SJCRH30 (cell line): ENCODE results near the gene DNAJA3. TPM values are rescaled to one million over a fixed set of nuclear protein-coding genes. Genes with fewer than 3 reads are reported as not detected.
A peak's percentile ranks its signal among the peaks of the same experiment; 100 is the strongest.

ENCODE experiments used
- DNase-seq, 2 experiments: peaks; one replicate each; pipeline ENCODE4 v3.0.0-alpha.2; 2015 to 2020
- H3K27ac ChIP-seq: fragments of 250-450 bp; sonication (Bioruptor Pico); 2 replicates; pipeline ENCODE4 v1.5.1; 2020; ENCODE audit warnings: mild to moderate bottlenecking, moderate library complexity
- H3K27me3 ChIP-seq: fragments of 250-450 bp; sonication (Bioruptor Pico); 2 replicates; pipeline ENCODE4 v1.5.1; 2020; ENCODE audit warnings: mild to moderate bottlenecking, moderate library complexity
- H3K36me3 ChIP-seq: fragments of 250-450 bp; sonication (Bioruptor Pico); 2 replicates; pipeline ENCODE4 v1.5.1; 2020; ENCODE audit warnings: mild to moderate bottlenecking, moderate library complexity
- H3K4me1 ChIP-seq: fragments of 250-450 bp; sonication (Bioruptor Pico); 2 replicates; pipeline ENCODE4 v1.5.1; 2020; ENCODE audit warnings: mild to moderate bottlenecking, moderate library complexity
- H3K4me3 ChIP-seq: fragments of 250-450 bp; sonication (Bioruptor Pico); 2 replicates; pipeline ENCODE4 v1.5.1; 2020; ENCODE audit warnings: mild to moderate bottlenecking, moderate library complexity
- H3K9me3 ChIP-seq: fragments of 250-450 bp; sonication (Bioruptor Pico); replicated peaks from 2 replicates; pipeline ENCODE4 v1.5.1; 2020; ENCODE audit warnings: mild to moderate bottlenecking, moderate library complexity
- total RNA-seq: library from RNA; depleted of rRNA; stranded (reverse); fragments of >200 nt; shearing (Covaris generic); gene quantifications from 2 replicates; pipeline ENCODE4 v1.2.3, GENCODE V29; 2014

Gene DNAJA3
- total RNA-seq, 1 experiment from 2014 or later: 56.7 TPM

DNA sequence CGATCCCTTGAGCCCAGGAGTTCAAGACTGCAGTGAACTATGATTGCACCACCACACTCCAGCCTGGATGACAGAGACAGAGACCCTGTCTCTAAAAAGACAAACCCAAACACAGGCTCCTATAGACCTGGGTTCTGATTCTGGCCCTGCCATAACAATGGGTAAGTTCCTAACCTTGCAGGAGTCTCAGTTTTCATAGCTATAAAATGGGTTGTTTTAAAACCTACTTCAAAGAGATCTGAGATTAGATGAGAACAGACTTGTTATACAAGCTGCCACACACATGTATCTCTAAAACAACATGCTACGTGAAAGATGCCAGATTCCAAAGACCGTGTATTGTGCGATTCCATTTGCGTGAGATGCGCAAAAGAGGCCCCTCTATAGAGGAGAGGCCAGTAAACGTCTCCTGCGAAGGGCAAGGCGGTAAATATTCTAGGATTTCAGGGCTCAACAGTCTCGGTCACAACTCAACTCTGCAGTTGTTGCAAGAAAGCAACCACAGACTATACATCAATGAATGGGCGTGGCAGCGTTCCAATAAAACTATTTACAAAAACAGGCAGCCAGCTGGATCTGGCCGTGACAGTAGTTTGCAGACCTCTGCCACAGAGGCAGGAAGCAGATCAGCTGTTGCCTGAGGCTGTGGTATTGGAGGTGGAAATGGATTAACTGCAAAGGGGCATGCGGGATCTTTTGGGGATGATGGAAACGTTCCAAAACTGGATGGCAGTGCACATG lies 15.2 kb upstream of the DNAJA3 start:
- Histone ChIP-seq H3K27ac (peak overlapping the region; percentile 68), H3K27me3 (no peaks in the 10 kb centered on the region), H3K36me3 (peaks cover 2% of the 10 kb centered on the region; the same call in 1 of the 2 replicates), H3K4me1 (peaks cover 61% of the 10 kb centered on the region), H3K9me3 (no peaks in the 10 kb centered on the region), H3K4me3 (no peak overlapping the region)
- peak; percentile 98 to 99 for DNase-seq

DNA sequence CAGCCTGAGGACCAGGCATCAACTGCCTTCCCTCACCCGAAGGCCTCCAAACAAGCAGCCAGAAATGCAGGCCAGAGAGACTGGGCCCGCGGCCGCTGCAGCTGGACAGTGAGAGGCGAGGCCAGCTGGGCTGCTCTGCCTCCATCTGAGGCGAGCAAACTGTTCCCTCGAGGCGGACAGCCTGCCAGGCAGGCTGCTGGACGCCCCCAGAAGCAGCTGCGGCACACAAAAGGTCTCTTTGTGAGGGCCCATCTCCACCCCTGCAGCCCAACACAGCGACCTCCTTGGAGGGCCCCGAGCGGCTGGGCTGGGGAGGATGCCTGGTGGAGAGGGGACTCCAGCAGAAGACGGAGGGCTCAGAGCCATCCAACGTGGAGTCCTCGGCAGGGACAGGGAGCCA lies 14.0 kb upstream of the DNAJA3 start:
- Histone ChIP-seq H3K27me3 (no peaks in the 10 kb centered on the region), H3K36me3 (no peaks in the 10 kb centered on the region), H3K9me3 (no peaks in the 10 kb centered on the region), H3K27ac (peak overlapping the region; percentile 68), H3K4me3 (no peak overlapping the region), H3K4me1 (peaks cover 61% of the 10 kb centered on the region)
- peak; percentile 96 for DNase-seq

DNA sequence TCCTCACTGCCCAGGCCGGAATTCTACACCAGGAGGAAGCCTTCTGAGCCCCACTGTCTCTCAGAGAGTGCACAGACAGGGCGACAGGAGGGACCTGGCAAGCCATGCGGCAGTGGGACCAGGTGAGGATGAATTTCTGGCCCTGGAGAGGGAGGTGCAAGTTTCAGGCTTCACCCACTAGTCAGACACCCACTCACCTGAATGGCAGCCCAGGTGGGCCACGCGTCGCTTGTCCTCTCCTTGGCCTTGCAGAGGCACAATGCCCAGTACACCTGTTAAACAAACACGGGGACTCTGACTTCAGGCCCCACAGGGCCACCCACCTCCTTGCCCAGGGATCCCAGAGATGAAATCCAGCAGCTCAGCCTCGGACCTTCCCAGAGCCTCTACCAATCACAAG lies 13.5 kb upstream of the DNAJA3 start:
- H3K4me1 ChIP-seq: peaks cover 61% of the 10 kb centered on the region
- H3K36me3 ChIP-seq: no peaks in the 10 kb centered on the region
- peak overlapping the region; percentile 68 for H3K27ac ChIP-seq

DNA sequence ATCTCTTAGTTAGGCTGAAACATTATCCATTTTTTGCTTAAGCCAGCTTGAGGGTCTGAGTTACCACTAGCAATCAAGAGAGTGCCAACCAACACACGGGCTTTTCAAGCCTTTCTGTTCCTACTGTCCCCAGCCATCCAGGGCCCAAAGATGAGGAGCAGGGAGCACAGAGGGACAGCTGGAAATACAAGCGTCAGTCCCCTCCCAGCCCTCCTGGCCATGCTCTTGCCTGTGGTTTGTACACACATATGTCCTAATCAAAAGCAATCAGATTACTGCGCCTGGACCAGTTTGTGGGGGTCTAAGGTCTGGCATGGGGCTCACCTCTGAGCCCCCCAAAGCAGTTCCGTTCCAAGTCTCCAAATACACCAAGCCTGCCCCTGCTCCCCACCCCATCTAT lies 12.8 kb upstream of the DNAJA3 start:
- Histone ChIP-seq H3K27me3 (no peaks in the 10 kb centered on the region), H3K27ac (no peak overlapping the region; the same call in 1 of the 2 replicates), H3K36me3 (no peaks in the 10 kb centered on the region), H3K4me1 (peaks cover 61% of the 10 kb centered on the region), H3K9me3 (no peaks in the 10 kb centered on the region), H3K4me3 (no peak overlapping the region)
- DNase-seq: peak in 1 of 2 experiments; percentile 57

More for the DNA sequence above, 13.5 kb upstream of the DNAJA3 start:
- Histone ChIP-seq H3K9me3 (no peaks in the 10 kb centered on the region), H3K27me3 (no peaks in the 10 kb centered on the region), H3K4me3 (no peak overlapping the region)
- no peak for DNase-seq

DNA sequence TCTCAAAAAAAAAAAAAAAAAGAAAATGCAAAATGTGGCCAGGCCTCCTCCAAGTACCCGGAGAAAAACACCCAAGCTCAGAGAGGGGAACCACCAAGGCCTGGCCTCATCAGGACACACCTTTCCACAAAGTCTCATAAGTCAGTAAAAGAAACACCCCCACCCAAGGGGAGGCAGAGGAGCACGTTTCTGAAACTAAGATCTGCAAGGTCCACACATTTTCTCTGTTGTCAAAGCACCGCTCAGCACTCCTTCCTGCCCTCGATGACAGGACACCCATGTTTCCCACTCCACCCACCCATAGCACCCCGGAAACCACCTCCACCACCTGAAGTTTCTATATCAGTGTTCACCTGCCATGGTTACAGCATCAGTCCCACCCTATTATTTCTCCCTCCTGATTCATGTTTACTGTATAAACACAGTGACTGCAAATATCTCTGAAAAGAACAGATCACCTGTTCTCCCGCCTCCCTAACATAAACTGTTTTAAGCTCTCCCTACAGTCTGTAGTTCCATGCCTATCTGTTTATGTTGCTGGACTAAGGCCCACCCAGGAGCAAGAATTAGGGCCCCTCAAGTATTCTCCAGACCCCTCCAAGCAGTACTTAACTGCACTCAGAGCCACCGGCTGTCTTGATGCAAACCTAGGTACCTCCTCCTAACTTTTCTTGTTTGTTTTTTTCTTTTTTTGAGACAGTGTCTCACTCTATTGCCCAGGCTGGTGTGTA lies 11.3 kb upstream of the DNAJA3 start:
- DNase-seq: peak; percentile 53 to 71
- no peaks in the 10 kb centered on the region for H3K27me3 ChIP-seq
- no peaks in the 10 kb centered on the region for H3K36me3 ChIP-seq
- no peaks in the 10 kb centered on the region for H3K9me3 ChIP-seq
- peaks cover 51% of the 10 kb centered on the region for H3K4me1 ChIP-seq
- H3K4me3 ChIP-seq: peak overlapping the region; percentile 90; the same call in 1 of the 2 replicates
- peak overlapping the region; percentile 79; the same call in 1 of the 2 replicates for H3K27ac ChIP-seq

DNA sequence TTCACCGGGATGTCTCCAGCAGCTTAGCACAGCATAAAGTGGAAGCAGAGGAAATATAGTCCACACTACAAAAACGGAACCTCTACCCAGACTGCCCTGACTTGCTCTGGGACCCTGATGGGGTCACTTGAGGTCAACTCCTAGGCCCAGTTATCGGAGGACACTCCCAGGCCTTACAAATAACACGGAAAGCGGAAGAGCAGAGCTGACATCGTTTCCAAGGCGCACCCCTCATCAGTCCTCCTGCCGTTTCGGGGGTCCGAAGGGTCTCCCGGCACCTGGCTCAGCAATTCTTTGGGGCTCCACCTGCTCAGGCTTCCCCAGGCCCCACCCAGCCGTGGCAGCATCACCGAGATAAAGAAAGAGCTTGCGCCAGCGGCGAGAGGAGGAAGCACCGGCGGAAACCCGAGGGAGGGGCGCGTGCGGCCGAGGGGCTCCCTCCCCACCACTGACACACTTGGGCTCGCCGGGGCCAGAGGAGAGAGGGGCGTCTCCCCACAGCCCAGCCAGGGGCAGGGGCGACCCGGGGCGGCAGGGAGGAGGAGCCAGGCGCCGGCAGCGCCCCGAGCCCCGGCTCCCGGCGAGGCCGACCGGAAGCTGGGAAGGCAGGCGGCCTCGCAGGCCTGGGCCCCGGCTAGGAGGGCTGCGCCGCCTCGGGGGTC lies 10.0 kb upstream of the DNAJA3 start:
- peak overlapping the region; percentile 90 for H3K4me3 ChIP-seq
- no peaks in the 10 kb centered on the region for H3K36me3 ChIP-seq
- DNase-seq: peak in 1 of 2 experiments; percentile 31
- H3K27me3 ChIP-seq: no peaks in the 10 kb centered on the region
- H3K27ac ChIP-seq: peak overlapping the region; percentile 79
- peaks cover 39% of the 10 kb centered on the region for H3K4me1 ChIP-seq
- H3K9me3 ChIP-seq: no peaks in the 10 kb centered on the region

DNA sequence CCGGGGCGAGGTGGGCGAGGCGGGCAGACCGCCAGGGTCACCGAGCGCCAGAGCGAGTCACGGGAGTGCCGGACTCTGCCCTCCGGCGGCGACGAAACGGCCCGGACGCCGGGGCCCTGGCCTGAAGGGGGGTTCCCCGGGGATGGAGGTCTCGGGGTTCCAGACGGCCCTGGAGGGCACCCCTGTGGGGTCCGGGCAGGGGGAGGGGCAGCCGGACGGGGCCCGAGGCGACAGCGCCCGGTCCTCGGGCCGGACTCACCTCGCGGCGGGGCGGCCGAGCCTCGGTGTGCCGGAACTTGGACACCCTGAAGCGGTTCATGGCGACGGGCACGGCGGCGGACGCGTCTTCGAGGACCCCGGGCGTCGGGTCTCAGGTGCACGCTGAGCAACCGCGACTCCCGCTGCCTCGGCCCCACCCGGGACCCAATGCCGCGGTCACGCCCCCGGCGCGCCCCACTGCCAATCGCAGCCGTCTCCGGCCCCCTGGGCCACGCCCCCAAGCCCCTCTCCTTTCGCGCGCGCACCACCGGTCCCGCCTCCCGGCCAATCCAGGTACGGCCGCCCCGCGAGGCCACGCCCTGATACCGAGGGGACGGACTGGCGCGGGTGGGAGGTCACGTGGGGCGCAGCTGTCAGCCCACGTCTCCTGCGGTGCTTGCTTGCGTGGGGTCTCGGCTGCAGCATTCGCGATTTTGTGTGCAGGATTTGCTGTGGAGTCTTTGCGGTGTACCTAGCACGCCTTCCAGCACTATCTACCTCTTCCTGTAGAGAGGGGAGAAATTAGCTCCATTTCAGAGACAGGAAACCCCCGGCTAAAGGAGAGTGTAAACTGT lies 9.3 kb upstream of the DNAJA3 start, which contains the start of gene CORO7:
CORO7 (minus strand) TSS at position 397 of the 833 bp plus-strand sequence; CDS start at position 319, 78 bp downstream.
- peak within 1 kb of the TSS; percentile 79 for H3K27ac ChIP-seq
- no peaks in the 10 kb centered on the region for H3K36me3 ChIP-seq
- DNase-seq: peak; percentile 95 to 96
- H3K27me3 ChIP-seq: no peaks in the 10 kb centered on the region
- H3K4me3 ChIP-seq: peak within 1 kb of the TSS; percentile 90
- H3K4me1 ChIP-seq: peaks cover 33% of the 10 kb centered on the region
- H3K9me3 ChIP-seq: no peaks in the 10 kb centered on the region

DNA sequence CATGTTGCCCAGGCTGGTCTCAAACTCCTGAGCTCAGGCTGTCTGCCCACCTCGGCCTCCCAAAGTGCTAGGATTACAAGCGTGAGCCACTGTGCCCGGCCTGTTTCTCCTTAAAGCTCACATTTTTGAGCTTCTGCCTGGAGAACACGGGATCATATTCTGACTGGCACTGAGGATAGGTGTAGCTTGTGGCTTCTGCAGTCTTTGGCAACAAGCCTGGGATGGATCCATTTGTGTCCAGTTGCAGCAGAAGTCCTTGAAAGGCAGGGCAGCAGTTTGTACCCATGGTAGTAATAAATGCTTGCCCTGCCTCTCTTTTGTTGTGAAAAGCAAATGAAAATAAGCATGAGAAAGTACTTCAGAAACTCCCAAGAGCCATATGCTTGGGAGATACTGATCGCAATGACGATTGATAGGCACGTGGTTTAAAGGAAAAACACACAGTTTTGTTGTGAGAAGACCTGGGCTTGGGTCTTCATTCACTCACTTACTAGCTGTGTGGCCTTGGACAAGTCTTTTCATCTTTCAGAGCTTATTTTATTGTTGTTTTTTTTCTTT lies 6.2 kb upstream of the DNAJA3 start:
- Histone ChIP-seq H3K27me3 (no peaks in the 10 kb centered on the region), H3K4me3 (no peak overlapping the region), H3K36me3 (no peaks in the 10 kb centered on the region), H3K4me1 (peaks cover 9% of the 10 kb centered on the region; the same call in 1 of the 2 replicates), H3K27ac (no peak overlapping the region), H3K9me3 (no peaks in the 10 kb centered on the region)
- DNase-seq: no peak

DNA sequence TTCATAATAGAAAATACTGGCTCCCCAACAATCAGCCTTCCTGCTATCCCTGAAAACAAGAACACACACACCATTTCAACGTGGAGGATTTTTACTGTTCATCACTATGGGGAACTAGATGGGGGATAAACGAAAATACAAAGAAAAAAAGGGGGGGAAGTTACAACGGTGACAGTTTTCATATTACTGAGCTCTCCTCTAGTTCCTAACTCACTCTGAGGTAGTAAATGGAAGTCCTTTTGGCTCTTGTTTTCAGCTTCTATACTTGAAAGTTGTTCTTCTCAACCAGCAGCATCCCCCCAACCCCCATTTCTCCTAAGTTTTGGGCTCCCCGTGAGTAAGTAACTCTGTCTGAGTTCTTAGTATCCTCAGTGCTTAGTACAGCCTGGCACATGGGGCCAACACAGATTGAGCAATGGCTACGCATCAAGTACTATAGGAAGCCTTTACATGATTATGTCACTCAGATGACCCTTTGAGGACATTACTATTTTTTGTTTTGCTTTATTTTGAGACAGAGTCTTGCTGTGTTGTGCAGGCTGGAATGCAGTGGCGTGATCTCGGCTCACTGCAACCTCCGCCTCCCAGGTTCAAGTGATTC lies 5.1 kb upstream of the DNAJA3 start:
- no peaks in the 10 kb centered on the region for H3K9me3 ChIP-seq
- H3K27me3 ChIP-seq: no peaks in the 10 kb centered on the region
- no peak overlapping the region for H3K27ac ChIP-seq
- no peak overlapping the region for H3K4me3 ChIP-seq
- DNase-seq: no peak
- H3K4me1 ChIP-seq: peaks cover 3% of the 10 kb centered on the region; the same call in 1 of the 2 replicates
- no peaks in the 10 kb centered on the region for H3K36me3 ChIP-seq

DNA sequence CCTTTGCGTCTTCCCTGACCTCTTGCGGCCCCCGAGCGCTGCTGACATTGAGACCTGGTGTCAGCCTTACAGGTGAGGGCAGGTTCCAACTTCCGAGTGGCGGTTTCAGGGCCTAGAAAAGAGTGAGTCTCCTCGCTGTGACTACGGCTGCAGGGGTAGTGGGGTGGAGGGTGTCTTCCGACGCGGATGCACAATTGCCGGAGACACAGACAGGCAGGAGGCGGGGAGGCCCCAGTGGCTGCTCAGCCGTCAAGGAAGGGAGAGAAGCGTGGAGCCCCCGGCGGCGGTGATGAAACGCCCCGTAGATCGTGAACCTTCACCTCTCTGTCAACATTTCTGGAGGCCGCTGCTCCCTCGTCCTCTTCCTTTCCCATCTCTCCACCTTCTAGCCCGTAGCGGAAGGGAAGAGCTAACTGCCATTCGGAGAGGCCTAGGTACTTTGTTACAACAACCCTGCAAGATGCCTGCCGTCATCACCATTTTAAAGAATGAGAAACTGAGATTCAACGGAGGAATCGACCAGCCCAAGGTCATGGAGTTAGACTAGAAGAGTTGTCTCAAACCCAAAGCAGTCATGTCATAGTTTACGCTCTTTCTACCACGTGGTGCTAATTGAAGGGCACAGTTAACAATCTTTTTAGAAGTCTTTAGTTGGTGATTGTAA lies 485 bp downstream of the DNAJA3 start:
- no peak for DNase-seq
- Histone ChIP-seq H3K27ac (peak overlapping the region; percentile 96), H3K27me3 (no peaks in the 10 kb centered on the region), H3K4me1 (peaks cover 3% of the 10 kb centered on the region; the same call in 1 of the 2 replicates), H3K4me3 (peak overlapping the region; percentile 85), H3K9me3 (no peaks in the 10 kb centered on the region), H3K36me3 (peaks cover 3% of the 10 kb centered on the region; the same call in 1 of the 2 replicates)

DNA sequence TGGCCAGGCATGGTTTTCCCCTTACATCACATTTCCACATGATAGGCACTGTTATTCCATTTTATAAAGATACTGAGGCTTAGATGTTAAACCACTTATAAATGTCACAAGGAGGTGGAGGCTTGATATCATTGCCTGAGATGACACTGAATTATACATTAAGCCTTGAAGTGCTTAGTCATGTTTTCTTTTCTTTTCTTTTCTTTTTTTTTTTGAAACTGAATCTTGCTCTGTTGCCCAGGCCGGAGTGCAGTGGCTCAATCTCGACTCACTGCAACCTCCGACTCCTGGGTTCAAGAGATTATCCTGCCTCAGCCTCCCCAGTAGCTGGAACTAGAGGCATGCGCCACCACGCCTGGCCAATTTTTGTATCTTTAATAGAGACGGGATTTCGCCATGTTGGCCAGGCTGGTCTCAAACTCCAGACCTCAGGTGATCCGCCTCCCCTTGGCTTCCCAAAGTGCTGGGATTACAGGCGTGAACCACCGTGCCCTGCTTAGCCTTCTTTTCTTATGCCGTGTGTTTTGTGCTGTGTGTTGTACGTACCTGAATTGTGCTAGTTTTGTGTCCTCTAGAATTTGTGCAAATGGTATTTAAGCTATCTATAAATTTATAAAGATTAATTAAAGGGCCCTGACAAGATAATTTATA lies 1.2 kb downstream of the DNAJA3 start:
- peaks cover 3% of the 10 kb centered on the region; the same call in 1 of the 2 replicates for H3K4me1 ChIP-seq
- H3K4me3 ChIP-seq: peak overlapping the region; percentile 85
- no peak for DNase-seq
- no peak overlapping the region; the same call in 1 of the 2 replicates for H3K27ac ChIP-seq
- H3K9me3 ChIP-seq: no peaks in the 10 kb centered on the region
- peaks cover 5% of the 10 kb centered on the region; the same call in 1 of the 2 replicates for H3K36me3 ChIP-seq
- H3K27me3 ChIP-seq: no peaks in the 10 kb centered on the region

DNA sequence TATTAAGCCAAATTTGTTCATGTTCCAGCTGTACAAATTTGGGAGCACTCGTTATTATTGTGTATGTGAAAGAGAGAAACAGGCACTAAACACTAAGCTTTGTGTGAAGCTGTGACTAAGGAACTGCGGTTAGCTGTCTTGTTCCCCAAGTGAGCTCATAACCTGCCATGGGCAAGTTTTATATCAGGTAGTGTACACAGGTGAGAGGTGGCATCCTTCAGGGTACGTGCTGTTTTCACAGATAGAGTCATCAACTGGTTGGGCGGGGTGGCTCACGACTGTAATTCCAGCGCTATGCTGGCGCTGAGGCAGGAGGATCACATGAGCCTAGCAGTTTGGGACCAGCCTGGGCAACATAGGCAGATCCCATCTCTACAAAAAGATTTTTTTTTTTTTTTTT lies 2.8 kb downstream of the DNAJA3 start:
- Histone ChIP-seq H3K9me3 (no peaks in the 10 kb centered on the region), H3K27me3 (no peaks in the 10 kb centered on the region), H3K36me3 (peaks cover 5% of the 10 kb centered on the region; the same call in 1 of the 2 replicates), H3K27ac (no peak overlapping the region), H3K4me1 (peaks cover 3% of the 10 kb centered on the region; the same call in 1 of the 2 replicates), H3K4me3 (no peak overlapping the region)
- DNase-seq: no peak
